ENCODE measurements around the gene PSMB7.

- TF ChIP-seq, protein P1, sequence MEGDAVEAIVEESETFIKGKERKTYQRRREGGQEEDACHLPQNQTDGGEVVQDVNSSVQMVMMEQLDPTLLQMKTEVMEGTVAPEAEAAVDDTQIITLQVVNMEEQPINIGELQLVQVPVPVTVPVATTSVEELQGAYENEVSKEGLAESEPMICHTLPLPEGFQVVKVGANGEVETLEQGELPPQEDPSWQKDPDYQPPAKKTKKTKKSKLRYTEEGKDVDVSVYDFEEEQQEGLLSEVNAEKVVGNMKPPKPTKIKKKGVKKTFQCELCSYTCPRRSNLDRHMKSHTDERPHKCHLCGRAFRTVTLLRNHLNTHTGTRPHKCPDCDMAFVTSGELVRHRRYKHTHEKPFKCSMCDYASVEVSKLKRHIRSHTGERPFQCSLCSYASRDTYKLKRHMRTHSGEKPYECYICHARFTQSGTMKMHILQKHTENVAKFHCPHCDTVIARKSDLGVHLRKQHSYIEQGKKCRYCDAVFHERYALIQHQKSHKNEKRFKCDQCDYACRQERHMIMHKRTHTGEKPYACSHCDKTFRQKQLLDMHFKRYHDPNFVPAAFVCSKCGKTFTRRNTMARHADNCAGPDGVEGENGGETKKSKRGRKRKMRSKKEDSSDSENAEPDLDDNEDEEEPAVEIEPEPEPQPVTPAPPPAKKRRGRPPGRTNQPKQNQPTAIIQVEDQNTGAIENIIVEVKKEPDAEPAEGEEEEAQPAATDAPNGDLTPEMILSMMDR (conservative IDR thresholded peaks at IDR 0.05): no peak
- TF ChIP-seq ZFX (IDR thresholded peaks at IDR 0.05): no peak
These were observed 109.0 kb downstream of the PSMB7 start for GRCh38 chr9:124306098-124306735.
